Upper lobe of right lung (tissue), 1 donor: ENCODE measurements around the gene PGS1. TPM values are rescaled to one million over a fixed set of nuclear protein-coding genes. Genes with fewer than 3 reads are reported as not detected.
A peak's percentile ranks its signal among the peaks of the same experiment; 100 is the strongest.

ENCODE experiments used
- ATAC-seq: fragments of 200-7000 bp; cut with Tn5 transposase; one replicate; pipeline ENCODE4 v1.9.1; 2020; ENCODE audit warnings: mild to moderate bottlenecking, moderate library complexity
- DNase-seq: peaks from one replicate; pipeline ENCODE4 v3.0.0-alpha.2; 2020
- H3K27ac ChIP-seq: fragments of 200-600 bp; one replicate; pipeline ENCODE4 v1.8.0; 2022
- H3K27me3 ChIP-seq: fragments of 200-600 bp; one replicate; pipeline ENCODE4 v1.8.0; 2022; ENCODE audit warnings: mild to moderate bottlenecking
- H3K36me3 ChIP-seq: fragments of 200-600 bp; one replicate; pipeline ENCODE4 v1.8.0; 2022
- H3K4me1 ChIP-seq: fragments of 200-600 bp; one replicate; pipeline ENCODE4 v1.8.0; 2022
- H3K4me3 ChIP-seq: fragments of 200-600 bp; one replicate; pipeline ENCODE4 v1.8.0; 2022; ENCODE audit warnings: mild to moderate bottlenecking
- H3K9me3 ChIP-seq: fragments of 200-600 bp; one replicate; pipeline ENCODE4 v1.8.0; 2022
- CTCF ChIP-seq: fragments of 200-600 bp; IDR thresholded peaks from one replicate; pipeline ENCODE4 v1.8.0; 2022; ENCODE audit warnings: antibody characterized with exemption
- intact Hi-C: fragments of 100-400 bp; cut with DNase I; formaldehyde crosslinking; loops from one replicate; pipeline ENCODE4 v1.11.0; 2022
- total RNA-seq: library from RNA; stranded (reverse); fragmentation: NEBNext Ultra II Directional; extraction: Animal tissue kit (Norgen Biotek cat#: 25700); gene quantifications from one replicate; pipeline ENCODE4 v1.2.1, GENCODE V29; 2021
- donor health status: DM: no; HTN: yes; CAD: no; lungs with severe emphysema.

PGS1 gene
- total RNA-seq, 1 donor from 2014 or later = 95.5 TPM

- Histone ChIP-seq H3K36me3 (no peaks in the 10 kb centered on the region), H3K4me3 (no peak overlapping the region), H3K4me1 (peaks cover 12% of the 10 kb centered on the region), H3K27me3 (no peaks in the 10 kb centered on the region), H3K27ac (no peak overlapping the region), H3K9me3 (no peaks in the 10 kb centered on the region)
- no peak for ATAC-seq
- intact Hi-C loops = no loop called here
- DNase-seq = no peak
- TF ChIP-seq CTCF = no peak
Observed at GRCh38 chr17:78441271-78441971, 63.0 kb downstream of the PGS1 start.

DNA sequence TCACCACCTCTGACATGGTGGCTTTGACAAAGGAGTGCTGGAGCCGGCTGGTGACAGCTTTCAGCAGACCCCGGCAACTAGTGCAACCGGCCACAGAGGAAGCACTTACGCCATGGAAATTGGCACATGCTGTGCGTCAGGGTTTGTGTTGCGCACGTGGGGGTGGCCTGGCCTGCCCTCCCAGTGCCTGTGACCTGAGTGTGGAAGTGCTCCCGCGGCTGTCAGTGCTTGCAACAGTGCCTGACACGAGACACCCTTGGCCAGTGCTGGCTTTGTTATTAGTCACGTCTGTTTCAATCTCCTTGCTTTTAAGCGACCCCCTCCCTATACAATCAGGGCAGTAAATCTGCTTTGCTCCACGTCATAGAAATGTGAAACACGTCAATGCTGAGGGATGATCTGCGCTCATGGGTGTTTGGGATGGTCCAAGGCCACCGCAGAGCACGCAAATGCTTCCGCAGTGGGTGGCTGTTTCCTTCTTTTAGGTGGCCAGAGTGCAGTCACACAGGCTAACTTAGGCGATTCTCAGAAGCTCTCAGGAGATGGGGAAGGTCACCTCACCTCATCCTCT, 64.3 kb downstream of the PGS1 start:
- Histone ChIP-seq H3K27me3 (no peaks in the 10 kb centered on the region), H3K36me3 (no peaks in the 10 kb centered on the region), H3K4me1 (peaks cover 12% of the 10 kb centered on the region), H3K4me3 (no peak overlapping the region), H3K9me3 (no peaks in the 10 kb centered on the region), H3K27ac (no peak overlapping the region)
- ATAC-seq = peak; percentile 87
- intact Hi-C loops = no loop called here
- TF ChIP-seq CTCF = no peak
- DNase-seq = peak; percentile 90

- Histone ChIP-seq H3K9me3 (no peaks in the 10 kb centered on the region), H3K36me3 (no peaks in the 10 kb centered on the region), H3K4me3 (no peak overlapping the region), H3K27me3 (no peaks in the 10 kb centered on the region), H3K4me1 (peaks cover 12% of the 10 kb centered on the region), H3K27ac (no peak overlapping the region)
- intact Hi-C loops = no loop called here
- ATAC-seq (no peak), DNase-seq (no peak)
- TF ChIP-seq CTCF = no peak
Observed at GRCh38 chr17:78444392-78444791, 65.9 kb downstream of the PGS1 start.

GRCh38 chr17:78446833-78447232, 68.4 kb downstream of the PGS1 start:
- intact Hi-C loops = no loop called here
- H3K4me1 ChIP-seq = peaks cover 12% of the 10 kb centered on the region
- DNase-seq (no peak), ATAC-seq (no peak)
- no peak overlapping the region for H3K27ac ChIP-seq
- no peak for TF ChIP-seq CTCF
- H3K9me3 ChIP-seq = no peaks in the 10 kb centered on the region
- H3K36me3 ChIP-seq = no peaks in the 10 kb centered on the region
- no peaks in the 10 kb centered on the region for H3K27me3 ChIP-seq
- H3K4me3 ChIP-seq = no peak overlapping the region

GRCh38 chr17:78448356-78448993, 70.0 kb downstream of the PGS1 start:
- TF ChIP-seq CTCF = peak; percentile 10
- H3K36me3 ChIP-seq = no peaks in the 10 kb centered on the region
- peak; percentile 8 for ATAC-seq
- no peak for DNase-seq
- peaks cover under 1% of the 10 kb centered on the region for H3K4me1 ChIP-seq
- intact Hi-C loops = no loop called here
- H3K4me3 ChIP-seq = no peak overlapping the region
- no peaks in the 10 kb centered on the region for H3K27me3 ChIP-seq
- H3K9me3 ChIP-seq = no peaks in the 10 kb centered on the region
- H3K27ac ChIP-seq = no peak overlapping the region
